HepG2 (cell line): ENCODE results near the gene DPYD. TPM values are rescaled to one million over a fixed set of nuclear protein-coding genes. Genes with fewer than 3 reads are reported as not detected.

Experiments
- ATAC-seq: fragments of 200-7000 bp; cut with Tn5 transposase; 3 replicates; pipeline ENCODE4 v1.9.1; 2020; ENCODE audit warnings: mild to moderate bottlenecking, moderate library complexity
- BruUV-seq: library from RNA; stranded (reverse); fragments of 400-500 nt; replicated peaks from 2 replicates; lab custom pipeline; 2021; lab: Mats Ljungman, UMichigan
- CTCF ChIA-PET: fragments of 300-600 bp; formaldehyde crosslinking; extraction: SDS; loops from one replicate; lab custom pipeline; 2021; ENCODE audit warnings: low total read pairs, inconsistent platforms, low intra/inter-chr PET ratio; lab: Yijun Ruan, JAX
- POLR2A ChIA-PET: fragments of 350-600 bp; sonication (Branson Sonifier 250); formaldehyde crosslinking; loops from one replicate; lab custom pipeline; 2020; ENCODE audit warnings: antibody characterized with exemption, inconsistent platforms; lab: Yijun Ruan, JAX
- DNase-seq: peaks from one replicate; pipeline ENCODE4 v3.0.0-alpha.2; 2015; ENCODE audit warnings: low spot score
- FAIRE-seq: peaks from 3 replicates; lab custom pipeline; 2011; peaks lifted over from hg19 to GRCh38; lab: Jason Lieb, UNC
- H2AFZ ChIP-seq: one replicate; pipeline ENCODE4 v1.6.1; 2011; ENCODE audit warnings: low read length, inconsistent platforms
- H3K27ac ChIP-seq: fragments of 300-600 bp; 3 replicates; pipeline ENCODE4 v1.8.0; 2011; ENCODE audit warnings: mixed run types, mild to moderate bottlenecking, mixed read lengths, low read length, inconsistent platforms; ENCODE audit not compliant: insufficient read depth; ENCODE audit errors: extremely low read length
- H3K27me3 ChIP-seq, 2 experiments: fragments of 200-600 bp in 1 of 2; 2 replicates in 1 of 2; 3 replicates in 1 of 2; pipeline versions ENCODE4 v1.6.0 to v1.8.0; 2011; ENCODE audit warnings: low read length in 2 of 2, mild to moderate bottlenecking in 2 of 2, moderate library complexity in 2 of 2, inconsistent platforms in 1 of 2; ENCODE audit not compliant: insufficient read depth in 2 of 2, control insufficient read depth in 1 of 2
- H3K36me3 ChIP-seq, 2 experiments: fragments of 200-600 bp in 1 of 2; replicated peaks in 1 of 2; 2 replicates in 1 of 2; 3 replicates in 1 of 2; pipeline versions ENCODE4 v1.5.1 to v1.8.0; 2011; ENCODE audit warnings: low read length in 2 of 2, inconsistent platforms in 1 of 2; ENCODE audit not compliant: insufficient read depth in 2 of 2, control insufficient read depth in 1 of 2
- H3K4me1 ChIP-seq: 2 replicates; pipeline ENCODE4 v1.5.1; 2012; ENCODE audit warnings: low read length, inconsistent platforms; ENCODE audit not compliant: insufficient read depth
- H3K4me2 ChIP-seq: 2 replicates; pipeline ENCODE4 v1.6.0; 2011; ENCODE audit warnings: low read depth, low read length, inconsistent platforms
- H3K4me3 ChIP-seq, 3 experiments: fragments of 200-600 bp in 1 of 3; sonication (generic), shearing (Covaris generic) in 1 of 3; replicated peaks in 1 of 3; 2 replicates each; pipeline ENCODE4 v1.5.1; 2011 to 2016; ENCODE audit warnings: low read length in 3 of 3, inconsistent platforms in 2 of 3, low read depth in 2 of 3, mild to moderate bottlenecking in 2 of 3, control low read depth in 1 of 3, mixed read lengths in 1 of 3; ENCODE audit not compliant: insufficient read depth in 1 of 3
- H3K79me2 ChIP-seq: one replicate; pipeline ENCODE4 v1.6.1; 2011; ENCODE audit warnings: low read length, inconsistent platforms; ENCODE audit not compliant: insufficient read depth
- H3K9ac ChIP-seq: 2 replicates; pipeline ENCODE4 v1.6.0; 2011; ENCODE audit warnings: mild to moderate bottlenecking, low read depth, low read length, inconsistent platforms; ENCODE audit not compliant: insufficient read depth
- H3K9me3 ChIP-seq: 2 replicates; pipeline ENCODE4 v1.5.1; 2012; ENCODE audit warnings: mild to moderate bottlenecking, low read length
- H4K20me1 ChIP-seq: 2 replicates; pipeline ENCODE4 v1.6.0; 2011; ENCODE audit warnings: inconsistent platforms, mild to moderate bottlenecking, low read length, moderate library complexity; ENCODE audit not compliant: insufficient read depth
- CENPBD1 ChIP-seq: sonication (generic); formaldehyde crosslinking; IDR thresholded peaks from 2 replicates; pipeline ENCODE4 v1.8.0; 2022; ENCODE audit warnings: missing genetic modification reagents, low read depth, mild to moderate bottlenecking, borderline replicate concordance
- DZIP1 ChIP-seq: sonication (generic); formaldehyde crosslinking; IDR thresholded peaks from 2 replicates; pipeline ENCODE4 v1.5.0; 2020; ENCODE audit warnings: mild to moderate bottlenecking, missing genetic modification reagents
- FOXM1 ChIP-seq: sonication (generic); formaldehyde crosslinking; IDR thresholded peaks from 2 replicates; pipeline ENCODE4 v1.5.0; 2020; ENCODE audit warnings: missing genetic modification reagents
- JUNB ChIP-seq: sonication (generic); formaldehyde crosslinking; IDR thresholded peaks from 2 replicates; pipeline ENCODE4 v1.8.0; 2022; ENCODE audit warnings: missing genetic modification reagents, mild to moderate bottlenecking, borderline replicate concordance
- KDM3A ChIP-seq: IDR thresholded peaks from 2 replicates; pipeline ENCODE4 v1.6.1; 2018; ENCODE audit warnings: low read depth, missing compliant biosample characterization
- NFE2 ChIP-seq: sonication (generic); formaldehyde crosslinking; IDR thresholded peaks from 2 replicates; pipeline ENCODE4 v1.4.0; 2020; ENCODE audit warnings: missing genetic modification reagents
- STAT6 ChIP-seq: sonication (generic); formaldehyde crosslinking; IDR thresholded peaks from 2 replicates; pipeline ENCODE4 v1.4.0; 2020; ENCODE audit warnings: missing genetic modification reagents, mild to moderate bottlenecking, borderline replicate concordance
- TFE3 ChIP-seq: IDR thresholded peaks from 2 replicates; pipeline ENCODE4 v1.6.1; 2016
- TOPORS ChIP-seq: sonication (generic); formaldehyde crosslinking; IDR thresholded peaks from 2 replicates; pipeline ENCODE4 v1.8.0; 2023; ENCODE audit warnings: mild to moderate bottlenecking, missing genetic modification reagents
- ZBTB20 ChIP-seq: sonication (generic); formaldehyde crosslinking; IDR thresholded peaks from 2 replicates; pipeline ENCODE4 v1.8.1; 2023; ENCODE audit warnings: missing genetic modification reagents, low read depth, mild to moderate bottlenecking, borderline replicate concordance
- ZBTB7B ChIP-seq: sonication (generic); formaldehyde crosslinking; IDR thresholded peaks from 2 replicates; pipeline ENCODE4 v1.4.0; 2020; ENCODE audit warnings: missing genetic modification reagents
- ZKSCAN1 ChIP-seq: fragments of 150-350 bp; IDR thresholded peaks from 2 replicates; pipeline ENCODE4 v1.6.1; 2014; ENCODE audit warnings: low read length
- ZNF383 ChIP-seq: sonication (generic); formaldehyde crosslinking; IDR thresholded peaks from 2 replicates; pipeline ENCODE4 v1.4.0; 2020; ENCODE audit warnings: missing genetic modification reagents, mild to moderate bottlenecking, borderline replicate concordance
- ZNF503 ChIP-seq: sonication (generic); formaldehyde crosslinking; IDR thresholded peaks from 2 replicates; pipeline ENCODE4 v1.4.0; 2020; ENCODE audit warnings: missing genetic modification reagents
- ZNF564 ChIP-seq: sonication (generic); formaldehyde crosslinking; IDR thresholded peaks from 2 replicates; pipeline ENCODE4 v1.8.1; 2023; ENCODE audit warnings: mild to moderate bottlenecking, missing genetic modification reagents
- ZNF709 ChIP-seq: sonication (generic); formaldehyde crosslinking; IDR thresholded peaks from 2 replicates; pipeline ENCODE4 v1.5.0; 2020; ENCODE audit warnings: mild to moderate bottlenecking, missing genetic modification reagents
- ZNF747 ChIP-seq: sonication (generic); formaldehyde crosslinking; IDR thresholded peaks from 2 replicates; pipeline ENCODE4 v1.8.1; 2023; ENCODE audit warnings: missing genetic modification reagents, mild to moderate bottlenecking, borderline replicate concordance
- WGBS: methylation state at CpG from one replicate; pipeline ENCODE4 v1.1.6; 2017; ENCODE audit warnings: low lambda C conversion rate; 5-methylcytosine and 5-hydroxymethylcytosine counted together
- in situ Hi-C: cut with HindIII; loops from 2 replicates; pipeline ENCODE4 v1.10.0; 2017; ENCODE audit warnings: low pct_unique_long_range_greater_than_20kb; ENCODE audit not compliant: extremely low pct_ligation_motif_present
- intact Hi-C: fragments of 100-400 bp; cut with micrococcal nuclease; formaldehyde crosslinking; loops from one replicate; pipeline ENCODE4 v1.10.0; 2022; ENCODE audit not compliant: unreplicated experiment
- polyA plus RNA-seq, 8 experiments: library from polyadenylated mRNA; depleted of rRNA in 3 of 8; stranded (reverse) in 7 of 8; unstranded in 1 of 8; fragments of >200 nt; fragmentation: Illumina TruSeq in 4 of 8; extraction: Trizol in 4 of 8; gene quantifications; 2 replicates each; pipeline versions ENCODE4 v1.2.1 to v1.2.3, GENCODE V29; 2011 to 2016; ENCODE audit warnings: low read depth in 4 of 8, missing spikeins in 1 of 8, mixed read lengths in 1 of 8; ENCODE audit not compliant: insufficient read depth in 1 of 8
- total RNA-seq, 5 experiments: library from RNA; depleted of rRNA; stranded (reverse); fragments of >200 nt; fragmentation: Illumina TruSeq; extraction: Trizol; gene quantifications; 2 replicates each; pipeline ENCODE4 v1.2.3, GENCODE V29; 2016; ENCODE audit warnings: low read depth in 1 of 5

Gene DPYD
- total and polyA plus RNA-seq, 2 of the 13 experiments (the other 11 are each of a cell fraction or from before 2014, with no cell fraction given) = 1.3 to 3.4 TPM

GRCh38 chr1:97038410-97038809 is 882.4 kb downstream of the DPYD start:
- Histone ChIP-seq H3K9me3 (peaks cover 38% of the 10 kb centered on the region), H3K36me3 (no peaks in the 10 kb centered on the region), H3K4me1 (no peaks in the 10 kb centered on the region), H3K27ac (no peak overlapping the region), H4K20me1 (no peaks in the 10 kb centered on the region), H2AFZ (no peak overlapping the region), H3K79me2 (no peaks in the 10 kb centered on the region), H3K27me3 (no peaks in the 10 kb centered on the region), H3K9ac (no peak overlapping the region), H3K4me2 (no peak overlapping the region), H3K4me3 (no peak overlapping the region)
- in situ Hi-C loops (no loop called here), intact Hi-C loops (no loop called here)
- CTCF ChIA-PET = no interaction called here
- no peak for ATAC-seq
- 3% methylated on average over 4 of the region's 4 CpGs for WGBS
- BruUV-seq = no TSS peak
- no peak for DNase-seq
- no peak for FAIRE-seq
- POLR2A ChIA-PET = no interaction called here
- TF ChIP-seq ZKSCAN1 (no peak), ZNF709 (CRISPR knock-in tag) (no peak), DZIP1 (CRISPR knock-in tag) (no peak), CENPBD1 (CRISPR knock-in tag) (no peak), ZNF564 (CRISPR knock-in tag) (no peak), NFE2 (CRISPR knock-in tag) (no peak), ZBTB20 (CRISPR knock-in tag) (no peak), ZNF383 (CRISPR knock-in tag) (no peak), ZNF747 (no peak), TOPORS (CRISPR knock-in tag) (no peak), STAT6 (CRISPR knock-in tag) (no peak), FOXM1 (CRISPR knock-in tag) (no peak), JUNB (no peak), ZNF503 (no peak), TFE3 (CRISPR knock-in tag) (no peak), ZBTB7B (CRISPR knock-in tag) (no peak), KDM3A (CRISPR knock-in tag) (no peak)
